T-helper 2 cell treated with Interferon-gamma antibody and Interleukin-4, amounts not matched to agents 5 μg/mL and 100 μg/mL, for 36 hours (primary cell): ENCODE measurements around the gene FLRT3.

Source experiments
- DNase-seq: peaks from one replicate; pipeline ENCODE4 v3.0.0; 2021; ENCODE audit warnings: low spot score
- H3K27ac Mint-ChIP-seq: one replicate; pipeline ENCODE4 v1.8.0; 2021; ENCODE audit warnings: mild to moderate bottlenecking, mixed read lengths
- H3K27me3 Mint-ChIP-seq: one replicate; pipeline ENCODE4 v1.8.0; 2021; ENCODE audit warnings: low read depth, mixed read lengths
- H3K36me3 Mint-ChIP-seq: one replicate; pipeline ENCODE4 v1.8.0; 2021; ENCODE audit warnings: low read depth, mixed read lengths
- H3K4me1 Mint-ChIP-seq: one replicate; pipeline ENCODE4 v1.8.0; 2021; ENCODE audit warnings: low read depth, mixed read lengths
- H3K4me3 Mint-ChIP-seq: one replicate; pipeline ENCODE4 v1.8.0; 2022; ENCODE audit warnings: mild to moderate bottlenecking, moderate library complexity, mixed read lengths
- H3K9me3 Mint-ChIP-seq: one replicate; pipeline ENCODE4 v1.8.0; 2021; ENCODE audit warnings: mixed read lengths

The FLRT3 gene

GRCh38 chr20:14303651-14304050 is 33.8 kb downstream of the FLRT3 start:
- Mint-ChIP-seq H3K27me3 (no peaks in the 10 kb centered on the region), H3K27ac (no peak overlapping the region), H3K4me3 (no peak overlapping the region), H3K4me1 (no peaks in the 10 kb centered on the region), H3K9me3 (peaks cover 32% of the 10 kb centered on the region), H3K36me3 (no peaks in the 10 kb centered on the region)
- no peak for DNase-seq

DNA sequence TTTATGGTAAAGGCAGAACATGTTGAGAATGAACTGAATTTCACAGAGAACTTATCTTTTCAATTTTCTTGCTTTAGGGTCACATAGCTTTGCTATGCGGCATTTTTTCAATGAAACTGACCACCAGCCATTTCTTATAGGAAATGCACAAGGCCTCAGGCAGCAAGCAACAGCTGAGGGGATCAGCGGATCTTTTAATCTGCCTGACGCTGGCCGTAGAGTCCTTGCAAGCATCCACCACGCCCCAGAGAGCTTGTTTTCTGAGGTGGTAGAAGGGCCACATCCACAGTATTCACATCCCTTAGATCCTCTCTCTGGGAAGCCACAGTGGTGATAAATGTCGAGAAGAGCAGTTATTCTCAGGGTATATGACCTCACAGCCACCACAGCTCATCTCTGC is 34.3 kb downstream of the FLRT3 start:
- no peak overlapping the region for H3K27ac Mint-ChIP-seq
- H3K27me3 Mint-ChIP-seq = no peaks in the 10 kb centered on the region
- DNase-seq = no peak
- H3K9me3 Mint-ChIP-seq = peaks cover 35% of the 10 kb centered on the region
- H3K4me3 Mint-ChIP-seq = no peak overlapping the region
- H3K4me1 Mint-ChIP-seq = no peaks in the 10 kb centered on the region
- H3K36me3 Mint-ChIP-seq = no peaks in the 10 kb centered on the region

GRCh38 chr20:14299831-14300230 is 37.6 kb downstream of the FLRT3 start:
- H3K27ac Mint-ChIP-seq = no peak overlapping the region
- H3K36me3 Mint-ChIP-seq = no peaks in the 10 kb centered on the region
- H3K9me3 Mint-ChIP-seq = peaks cover 28% of the 10 kb centered on the region
- no peaks in the 10 kb centered on the region for H3K4me1 Mint-ChIP-seq
- DNase-seq = no peak
- no peaks in the 10 kb centered on the region for H3K27me3 Mint-ChIP-seq
- no peak overlapping the region for H3K4me3 Mint-ChIP-seq

GRCh38 chr20:14295770-14296309 is 41.6 kb downstream of the FLRT3 start:
- Mint-ChIP-seq H3K9me3 (peaks cover 11% of the 10 kb centered on the region), H3K27me3 (no peaks in the 10 kb centered on the region)

DNA sequence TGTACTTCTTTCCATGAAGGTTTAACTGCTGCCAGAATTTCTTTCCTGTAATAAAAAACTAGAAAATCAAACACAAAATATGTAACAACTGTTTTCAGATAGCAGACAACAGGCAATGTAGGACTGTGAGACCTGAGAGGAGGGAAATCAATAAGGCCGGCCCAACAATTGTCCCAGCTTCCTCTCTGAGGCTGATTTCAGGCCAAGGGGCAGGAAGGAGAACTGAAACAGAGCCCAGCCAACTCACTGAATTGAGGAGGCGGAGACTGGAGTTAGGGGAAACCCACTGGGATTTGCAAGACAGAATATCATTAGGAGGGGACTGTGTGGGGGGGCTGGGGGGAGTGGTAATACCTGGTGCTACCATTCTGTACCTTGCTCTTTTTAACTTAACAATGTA is 42.2 kb downstream of the FLRT3 start:
- Mint-ChIP-seq H3K4me3 (no peak overlapping the region), H3K9me3 (peaks cover 10% of the 10 kb centered on the region), H3K4me1 (no peaks in the 10 kb centered on the region), H3K27ac (no peak overlapping the region), H3K27me3 (no peaks in the 10 kb centered on the region), H3K36me3 (no peaks in the 10 kb centered on the region)
- no peak for DNase-seq

More at GRCh38 chr20:14295770-14296309, 41.6 kb downstream of the FLRT3 start:
- Mint-ChIP-seq H3K27ac (no peak overlapping the region), H3K36me3 (no peaks in the 10 kb centered on the region), H3K4me3 (no peak overlapping the region), H3K4me1 (no peaks in the 10 kb centered on the region)
- DNase-seq = no peak

- no peaks in the 10 kb centered on the region for H3K27me3 Mint-ChIP-seq
- no peaks in the 10 kb centered on the region for H3K36me3 Mint-ChIP-seq
- H3K27ac Mint-ChIP-seq = no peak overlapping the region
- no peak for DNase-seq
- no peaks in the 10 kb centered on the region for H3K4me1 Mint-ChIP-seq
- H3K4me3 Mint-ChIP-seq = no peak overlapping the region
- peaks cover 8% of the 10 kb centered on the region for H3K9me3 Mint-ChIP-seq
Measured at GRCh38 chr20:14291502-14291901, 45.9 kb downstream of the FLRT3 start.

GRCh38 chr20:14288341-14289330 is 48.8 kb downstream of the FLRT3 start:
- Mint-ChIP-seq H3K4me3 (no peak overlapping the region), H3K9me3 (peaks cover 12% of the 10 kb centered on the region), H3K4me1 (no peaks in the 10 kb centered on the region), H3K36me3 (no peaks in the 10 kb centered on the region), H3K27me3 (no peaks in the 10 kb centered on the region), H3K27ac (no peak overlapping the region)
- no peak for DNase-seq

GRCh38 chr20:14284443-14284842 is 53.0 kb downstream of the FLRT3 start:
- Mint-ChIP-seq H3K27ac (no peak overlapping the region), H3K4me3 (no peak overlapping the region), H3K9me3 (peaks cover 19% of the 10 kb centered on the region), H3K4me1 (no peaks in the 10 kb centered on the region), H3K27me3 (no peaks in the 10 kb centered on the region), H3K36me3 (no peaks in the 10 kb centered on the region)
- DNase-seq = no peak

DNA sequence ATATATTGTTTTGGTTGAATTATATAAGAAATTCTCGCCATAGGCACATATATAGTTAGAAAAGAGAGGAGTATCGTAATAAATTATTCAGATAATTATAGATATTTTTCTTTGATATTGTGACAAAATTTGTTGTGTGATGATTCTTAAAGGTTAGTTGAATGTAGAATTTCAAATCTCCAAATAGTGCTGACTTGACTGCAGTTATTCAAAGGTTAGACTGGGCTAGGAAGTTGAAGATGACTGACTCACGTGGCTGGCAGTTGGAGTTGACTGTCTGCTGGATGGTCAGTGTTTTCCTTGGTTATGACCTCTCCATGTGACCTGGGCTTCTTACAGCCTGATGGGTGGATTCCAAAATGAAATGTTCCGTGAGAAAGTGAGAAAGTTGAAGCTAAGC is 55.3 kb downstream of the FLRT3 start:
- no peak for DNase-seq
- Mint-ChIP-seq H3K4me3 (no peak overlapping the region), H3K4me1 (no peaks in the 10 kb centered on the region), H3K27me3 (no peaks in the 10 kb centered on the region), H3K27ac (no peak overlapping the region), H3K9me3 (peaks cover 22% of the 10 kb centered on the region), H3K36me3 (no peaks in the 10 kb centered on the region)
